ENCODE data around the gene MRPL37.

GRCh38 chr1:54168206-54168965 is 31.6 kb upstream of the MRPL37 start:
- TF ChIP-seq CTCF (IDR thresholded peaks at IDR 0.05) (no peak), POLR2A (IDR thresholded peaks at IDR 0.05) (no peak), POLR2AphosphoS5 (IDR thresholded peaks at IDR 0.05) (no peak)

All from prostate gland (tissue), 2 donors.